ENCODE data around the gene PAK3. TPM values are rescaled to one million over a fixed set of nuclear protein-coding genes. Genes with fewer than 3 reads are reported as not detected.

The PAK3 gene
- total and polyA plus RNA-seq, 2 of the 4 experiments (the other 2 are of a cell fraction), result 0.22 to 0.36 TPM

GRCh38 chrX:111165902-111166301 is 69.9 kb downstream of the PAK3 start:
- ChIA-PET CTCF (no interaction called here), POLR2A (ENCODE audit: unreplicated experiment) (no interaction called here)
- Histone ChIP-seq H2BK15ac (ENCODE audit: low read depth, low read length) (no peak overlapping the region), H2AFZ (replicated peaks; ENCODE audit: low read length, poor library complexity) (no peak overlapping the region), H2AK9ac (replicated peaks; ENCODE audit: low read depth, low read length, poor library complexity) (no peak overlapping the region), H2BK120ac (ENCODE audit: low read depth, low read length) (no peak overlapping the region), H4K91ac (ENCODE audit: insufficient read depth, low read depth, low read length) (no peak overlapping the region), H3K27me3 (ENCODE audit: control insufficient read depth, insufficient read depth, low read length) (no peaks in the 10 kb centered on the region; the same call in none of the 2 replicates), H3K14ac (replicated peaks; ENCODE audit: low read depth, low read length) (no peak overlapping the region), H4K8ac (ENCODE audit: low read depth in 2 of 2, low read length in 2 of 2) (no peak overlapping the region), H4K5ac (ENCODE audit: low read depth, low read length) (no peak overlapping the region), H3K9me1 (ENCODE audit: insufficient read depth, low read length) (no peaks in the 10 kb centered on the region), H3K36me3 (ENCODE audit: control insufficient read depth, insufficient read depth, low read length) (no peaks in the 10 kb centered on the region), H2BK5ac (ENCODE audit: low read depth, low read length, poor library complexity, severe bottlenecking) (no peak overlapping the region), H3K18ac (ENCODE audit: low read depth, low read length) (no peak overlapping the region), H3K4ac (ENCODE audit: low read depth, low read length) (no peak overlapping the region), H3K4me2 (ENCODE audit: low read depth, low read length) (no peak overlapping the region), H3K56ac (ENCODE audit: extremely low read depth, insufficient read depth, low read length) (no peak overlapping the region), H4K20me1 (ENCODE audit: insufficient read depth, low read length) (no peaks in the 10 kb centered on the region), H3K27ac (ENCODE audit: insufficient read depth, low read length) (no peak overlapping the region), H3K4me3 (ENCODE audit: insufficient read depth, low read depth, low read length) (no peak overlapping the region), H3K9ac (ENCODE audit: low read depth, low read length) (no peak overlapping the region), H3K23ac (ENCODE audit: low read depth, low read length) (no peak overlapping the region), H3K9me3 (ENCODE audit: control insufficient read depth, insufficient read depth, low read length) (no peaks in the 10 kb centered on the region), H3K4me1 (ENCODE audit: control insufficient read depth, insufficient read depth, low read length) (no peaks in the 10 kb centered on the region), H2AK5ac (ENCODE audit: low read depth, low read length) (no peak overlapping the region), H2BK20ac (ENCODE audit: low read depth, low read length) (no peak overlapping the region), H3K79me1 (ENCODE audit: low read depth in 1 of 2, low read length in 2 of 2) (no peaks in the 10 kb centered on the region)
- intact Hi-C loops (cut with micrococcal nuclease) (no loop called here), in situ Hi-C loops (cut with MboI; ENCODE audit: low sequenced_read_pairs) (no loop called here), dilution Hi-C loops (cut with HindIII; ENCODE audit: low sequenced_read_pairs, unreplicated experiment) (no loop called here)
- ATAC-seq (ENCODE audit: low read depth), result no peak
- TF ChIP-seq RAD21 (IDR thresholded peaks at IDR 0.05; ENCODE audit: low read length) (no peak), CEBPB (IDR thresholded peaks at IDR 0.05; ENCODE audit: low read depth, low read length) (no peak), MAFK (IDR thresholded peaks at IDR 0.05; ENCODE audit: low read depth, low read length) (no peak), MAZ (IDR thresholded peaks at IDR 0.05; ENCODE audit: borderline replicate concordance, low read depth, low read length) (no peak), POLR2A (IDR thresholded peaks at IDR 0.05; ENCODE audit: low read depth, low read length) (no peak), SMC3 (IDR thresholded peaks at IDR 0.05; ENCODE audit: low read depth, low read length) (no peak), USF2 (IDR thresholded peaks at IDR 0.05; ENCODE audit: low read depth, low read length) (no peak), CHD1 (IDR thresholded peaks at IDR 0.05; ENCODE audit: low read depth, low read length) (no peak), CTCF (conservative IDR thresholded peaks at IDR 0.05; ENCODE audit: low read depth, low read length) (no peak), BHLHE40 (IDR thresholded peaks at IDR 0.05; ENCODE audit: low read depth, low read length) (no peak), RFX5 (IDR thresholded peaks at IDR 0.05; ENCODE audit: low read depth, low read length) (no peak), NFE2L2 (IDR thresholded peaks at IDR 0.05; ENCODE audit: low read depth, low read length) (no peak)
- no CpG with 5 or more reads among the region's 1 CpG for WGBS, 2 experiments (ENCODE audit: extremely low coverage in 2 of 2, insufficient read length in 1 of 2)
- no TSS peak for BruUV-seq (replicated peaks)
- DNase-seq, result no peak
